Liver (tissue), 2 donors: ENCODE measurements around the gene ENOX1.

Experiments used
- JUND ChIP-seq, 2 donors: IDR thresholded peaks; 2 replicates each; pipeline ENCODE4 v1.6.1; 2016; ENCODE audit warnings: antibody characterized with exemption in 2 of 2
- MAX ChIP-seq: IDR thresholded peaks from 2 replicates; pipeline ENCODE4 v1.6.1; 2016; ENCODE audit warnings: antibody characterized with exemption
- donor health status: healthy.

GRCh38 chr13:43370842-43371241, 415.9 kb downstream of the ENOX1 start:
- TF ChIP-seq JUND (IDR thresholded peaks at IDR 0.05): no peak
- no peak for TF ChIP-seq MAX
